Uterus (tissue), 4 donors: ENCODE data around the gene TSPAN4. TPM values are rescaled to one million over a fixed set of nuclear protein-coding genes. Genes with fewer than 3 reads are reported as not detected.

ENCODE experiments used
- DNase-seq, 2 donors: peaks; one replicate each; pipeline ENCODE4 v3.0.0-alpha.2; 2019 to 2020
- H3K27ac ChIP-seq, 2 donors: fragments of 200-600 bp; sonication (generic); 1 replicate in 1 of 2; 2 replicates in 1 of 2; pipeline ENCODE4 v1.5.1; 2016 to 2018
- H3K27me3 ChIP-seq, 2 donors: fragments of 200-600 bp; sonication (generic); one replicate each; pipeline ENCODE4 v1.5.1; 2018 to 2019; ENCODE audit warnings: control low read depth in 1 of 2
- H3K36me3 ChIP-seq, 2 donors: fragments of 200-600 bp; sonication (generic); one replicate each; pipeline ENCODE4 v1.5.1; 2019; ENCODE audit warnings: control low read depth in 1 of 2
- H3K4me1 ChIP-seq, 2 donors: fragments of 200-600 bp; sonication (generic); one replicate each; pipeline ENCODE4 v1.5.1; 2018 to 2019; ENCODE audit warnings: control low read depth in 1 of 2
- H3K4me3 ChIP-seq, 2 donors: fragments of 200-600 bp; sonication (generic); 1 replicate in 1 of 2; 2 replicates in 1 of 2; pipeline ENCODE4 v1.5.1; 2018 to 2019; ENCODE audit warnings: mild to moderate bottlenecking in 1 of 2
- H3K9me3 ChIP-seq, 2 donors: fragments of 200-600 bp; sonication (generic); one replicate each; pipeline ENCODE4 v1.5.1; 2019; ENCODE audit warnings: control low read depth in 1 of 2
- CTCF ChIP-seq, 4 experiments: fragments of 200-600 bp in 2 of 4; fragments of 450-650 bp in 2 of 4; sonication (generic) in 2 of 4; IDR thresholded peaks; one replicate each; pipeline ENCODE4 v1.5.1; 2016 to 2019; ENCODE audit warnings: antibody characterized with exemption in 4 of 4, mild to moderate bottlenecking in 2 of 4, moderate library complexity in 1 of 4
- POLR2A ChIP-seq, 2 donors: fragments of 450-650 bp; IDR thresholded peaks; one replicate each; pipeline ENCODE4 v1.6.1; 2016; ENCODE audit warnings: antibody characterized with exemption in 2 of 2, mild to moderate bottlenecking in 1 of 2, moderate library complexity in 1 of 2
- intact Hi-C: fragments of 100-400 bp; cut with DNase I; formaldehyde crosslinking; loops from one replicate; pipeline ENCODE4 v1.15.1; 2023; ENCODE audit warnings: low total_unique reads
- total RNA-seq, 4 donors: library from RNA; depleted of rRNA in 3 of 4; stranded (reverse); fragments of >200 nt in 3 of 4; gene quantifications; one replicate each; pipeline versions ENCODE4 v1.1.0 to v1.2.4, GENCODE V29; 2014 to 2023
- donor health status: DM: yes; HTN: yes; CAD: no.

TSPAN4 gene
- total RNA-seq, 4 donors from 2014 or later: 68.4 to 119 (median 105) TPM

- Histone ChIP-seq H3K27me3 (no peaks in the 10 kb centered on the region), H3K4me1 (peaks cover 17 to 34% of the 10 kb centered on the region in 2 donors), H3K9me3 (no peaks in the 10 kb centered on the region), H3K36me3 (no peaks in the 10 kb centered on the region), H3K4me3 (peak overlapping the region; percentile 71 to 99), H3K27ac (peak overlapping the region; percentile 95 to 97)
- TF ChIP-seq CTCF (IDR thresholded peaks at IDR 0.05) (peak in 1 of 4 experiments; percentile 14), POLR2A (IDR thresholded peaks at IDR 0.05) (no peak)
- intact Hi-C loops: no loop called here
- DNase-seq: peak; percentile 96
These were observed 2.3 kb downstream of the TSPAN4 start for GRCh38 chr11:844693-845644.

GRCh38 chr11:845872-846495, 3.3 kb downstream of the TSPAN4 start:
- intact Hi-C loops: no loop called here
- no peak overlapping the region for H3K4me3 ChIP-seq
- no peak for DNase-seq
- no peak for TF ChIP-seq CTCF (IDR thresholded peaks at IDR 0.05)
- no peak for TF ChIP-seq POLR2A (IDR thresholded peaks at IDR 0.05)
- peaks cover 16 to 39% of the 10 kb centered on the region in 2 donors for H3K4me1 ChIP-seq
- H3K27me3 ChIP-seq: no peaks in the 10 kb centered on the region
- peak overlapping the region; percentile 95 to 97 for H3K27ac ChIP-seq
- H3K9me3 ChIP-seq: no peaks in the 10 kb centered on the region
- no peaks in the 10 kb centered on the region for H3K36me3 ChIP-seq

GRCh38 chr11:846496-847098, 3.9 kb downstream of the TSPAN4 start:
- peaks cover 10 to 36% of the 10 kb centered on the region in 2 donors for H3K4me1 ChIP-seq

GRCh38 chr11:847876-848275, 5.2 kb downstream of the TSPAN4 start:
- intact Hi-C loops: no loop called here
- Histone ChIP-seq H3K4me1 (peaks cover 10 to 36% of the 10 kb centered on the region in 2 donors), H3K27me3 (no peaks in the 10 kb centered on the region), H3K36me3 (no peaks in the 10 kb centered on the region), H3K9me3 (no peaks in the 10 kb centered on the region), H3K27ac (peak overlapping the region in 1 of 2 donors; percentile 69), H3K4me3 (no peak overlapping the region)
- no peak for DNase-seq
- TF ChIP-seq CTCF (IDR thresholded peaks at IDR 0.05) (no peak), POLR2A (IDR thresholded peaks at IDR 0.05) (no peak)

More at GRCh38 chr11:846496-847098, 3.9 kb downstream of the TSPAN4 start:
- TF ChIP-seq CTCF (IDR thresholded peaks at IDR 0.05) (no peak), POLR2A (IDR thresholded peaks at IDR 0.05) (no peak)
- Histone ChIP-seq H3K36me3 (no peaks in the 10 kb centered on the region), H3K4me3 (no peak overlapping the region), H3K27me3 (no peaks in the 10 kb centered on the region), H3K9me3 (no peaks in the 10 kb centered on the region), H3K27ac (peak overlapping the region in 1 of 2 donors; percentile 95)
- DNase-seq: no peak
- intact Hi-C loops: no loop called here
